ENCODE results near the gene UROD.

- TF ChIP-seq CTCF (IDR thresholded peaks at IDR 0.05) (no peak), POLR2A (IDR thresholded peaks at IDR 0.05) (no peak), POLR2AphosphoS5 (IDR thresholded peaks at IDR 0.05) (no peak)
Measured at GRCh38 chr1:45002650-45003645, 9.1 kb upstream of the UROD start.

Data from stomach (tissue), 4 donors.